ENCODE results near the gene KCTD12.

The KCTD12 gene

GRCh38 chr13:76836311-76836710 is 49.9 kb downstream of the KCTD12 start:
- no peaks in the 10 kb centered on the region for H3K27me3 ChIP-seq (ENCODE audit: insufficient read depth, poor library complexity, severe bottlenecking)
- DNase-seq (ENCODE audit: low read depth in 1 of 2, low spot score in 1 of 2): no peak
- no peak overlapping the region for H3K4me3 ChIP-seq (replicated peaks; ENCODE audit: insufficient read depth, low read length)
- TF ChIP-seq, protein P1, sequence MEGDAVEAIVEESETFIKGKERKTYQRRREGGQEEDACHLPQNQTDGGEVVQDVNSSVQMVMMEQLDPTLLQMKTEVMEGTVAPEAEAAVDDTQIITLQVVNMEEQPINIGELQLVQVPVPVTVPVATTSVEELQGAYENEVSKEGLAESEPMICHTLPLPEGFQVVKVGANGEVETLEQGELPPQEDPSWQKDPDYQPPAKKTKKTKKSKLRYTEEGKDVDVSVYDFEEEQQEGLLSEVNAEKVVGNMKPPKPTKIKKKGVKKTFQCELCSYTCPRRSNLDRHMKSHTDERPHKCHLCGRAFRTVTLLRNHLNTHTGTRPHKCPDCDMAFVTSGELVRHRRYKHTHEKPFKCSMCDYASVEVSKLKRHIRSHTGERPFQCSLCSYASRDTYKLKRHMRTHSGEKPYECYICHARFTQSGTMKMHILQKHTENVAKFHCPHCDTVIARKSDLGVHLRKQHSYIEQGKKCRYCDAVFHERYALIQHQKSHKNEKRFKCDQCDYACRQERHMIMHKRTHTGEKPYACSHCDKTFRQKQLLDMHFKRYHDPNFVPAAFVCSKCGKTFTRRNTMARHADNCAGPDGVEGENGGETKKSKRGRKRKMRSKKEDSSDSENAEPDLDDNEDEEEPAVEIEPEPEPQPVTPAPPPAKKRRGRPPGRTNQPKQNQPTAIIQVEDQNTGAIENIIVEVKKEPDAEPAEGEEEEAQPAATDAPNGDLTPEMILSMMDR (IDR thresholded peaks at IDR 0.05; ENCODE audit: insufficient read depth, low read length): no peak
- TF ChIP-seq POLR2AphosphoS5 (IDR thresholded peaks at IDR 0.05; ENCODE audit: low read depth) (no peak), SPI1 (IDR thresholded peaks at IDR 0.05; ENCODE audit: borderline replicate concordance, low read depth) (no peak), GABPA (IDR thresholded peaks at IDR 0.05; ENCODE audit: low read depth) (no peak)
- TF ChIP-seq, protein P2, sequence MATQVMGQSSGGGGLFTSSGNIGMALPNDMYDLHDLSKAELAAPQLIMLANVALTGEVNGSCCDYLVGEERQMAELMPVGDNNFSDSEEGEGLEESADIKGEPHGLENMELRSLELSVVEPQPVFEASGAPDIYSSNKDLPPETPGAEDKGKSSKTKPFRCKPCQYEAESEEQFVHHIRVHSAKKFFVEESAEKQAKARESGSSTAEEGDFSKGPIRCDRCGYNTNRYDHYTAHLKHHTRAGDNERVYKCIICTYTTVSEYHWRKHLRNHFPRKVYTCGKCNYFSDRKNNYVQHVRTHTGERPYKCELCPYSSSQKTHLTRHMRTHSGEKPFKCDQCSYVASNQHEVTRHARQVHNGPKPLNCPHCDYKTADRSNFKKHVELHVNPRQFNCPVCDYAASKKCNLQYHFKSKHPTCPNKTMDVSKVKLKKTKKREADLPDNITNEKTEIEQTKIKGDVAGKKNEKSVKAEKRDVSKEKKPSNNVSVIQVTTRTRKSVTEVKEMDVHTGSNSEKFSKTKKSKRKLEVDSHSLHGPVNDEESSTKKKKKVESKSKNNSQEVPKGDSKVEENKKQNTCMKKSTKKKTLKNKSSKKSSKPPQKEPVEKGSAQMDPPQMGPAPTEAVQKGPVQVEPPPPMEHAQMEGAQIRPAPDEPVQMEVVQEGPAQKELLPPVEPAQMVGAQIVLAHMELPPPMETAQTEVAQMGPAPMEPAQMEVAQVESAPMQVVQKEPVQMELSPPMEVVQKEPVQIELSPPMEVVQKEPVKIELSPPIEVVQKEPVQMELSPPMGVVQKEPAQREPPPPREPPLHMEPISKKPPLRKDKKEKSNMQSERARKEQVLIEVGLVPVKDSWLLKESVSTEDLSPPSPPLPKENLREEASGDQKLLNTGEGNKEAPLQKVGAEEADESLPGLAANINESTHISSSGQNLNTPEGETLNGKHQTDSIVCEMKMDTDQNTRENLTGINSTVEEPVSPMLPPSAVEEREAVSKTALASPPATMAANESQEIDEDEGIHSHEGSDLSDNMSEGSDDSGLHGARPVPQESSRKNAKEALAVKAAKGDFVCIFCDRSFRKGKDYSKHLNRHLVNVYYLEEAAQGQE (IDR thresholded peaks at IDR 0.05; ENCODE audit: insufficient replicate concordance, low read depth): no peak
- no peak overlapping the region for H3K27ac ChIP-seq (replicated peaks)

GRCh38 chr13:76833441-76833954 is 52.7 kb downstream of the KCTD12 start:
- Histone ChIP-seq H3K27ac (replicated peaks) (no peak overlapping the region), H3K4me3 (replicated peaks; ENCODE audit: insufficient read depth, low read length) (no peak overlapping the region), H3K27me3 (ENCODE audit: insufficient read depth, poor library complexity, severe bottlenecking) (no peaks in the 10 kb centered on the region)
- DNase-seq (ENCODE audit: low read depth in 1 of 2, low spot score in 1 of 2): no peak
- TF ChIP-seq POLR2AphosphoS5 (IDR thresholded peaks at IDR 0.05; ENCODE audit: low read depth) (no peak), SPI1 (IDR thresholded peaks at IDR 0.05; ENCODE audit: borderline replicate concordance, low read depth) (no peak), GABPA (IDR thresholded peaks at IDR 0.05; ENCODE audit: low read depth) (no peak)
- TF ChIP-seq, protein P2 (IDR thresholded peaks at IDR 0.05; ENCODE audit: insufficient replicate concordance, low read depth): no peak
- TF ChIP-seq, protein P1 (IDR thresholded peaks at IDR 0.05; ENCODE audit: insufficient read depth, low read length): no peak

GRCh38 chr13:76832258-76832988 is 53.8 kb downstream of the KCTD12 start:
- TF ChIP-seq, protein P2 (IDR thresholded peaks at IDR 0.05; ENCODE audit: insufficient replicate concordance, low read depth): no peak
- TF ChIP-seq, protein P1 (IDR thresholded peaks at IDR 0.05; ENCODE audit: insufficient read depth, low read length): no peak
- TF ChIP-seq GABPA (IDR thresholded peaks at IDR 0.05; ENCODE audit: low read depth) (no peak), POLR2AphosphoS5 (IDR thresholded peaks at IDR 0.05; ENCODE audit: low read depth) (no peak), SPI1 (IDR thresholded peaks at IDR 0.05; ENCODE audit: borderline replicate concordance, low read depth) (no peak)
- DNase-seq (ENCODE audit: low read depth in 1 of 2, low spot score in 1 of 2): no peak
- H3K27ac ChIP-seq (replicated peaks): no peak overlapping the region
- no peak overlapping the region for H3K4me3 ChIP-seq (replicated peaks; ENCODE audit: insufficient read depth, low read length)
- H3K27me3 ChIP-seq (ENCODE audit: insufficient read depth, poor library complexity, severe bottlenecking): no peaks in the 10 kb centered on the region

Data from HL-60 (cell line).